Cardiac muscle cell (in vitro differentiated cells and primary cell): ENCODE measurements around the gene APP. TPM values are rescaled to one million over a fixed set of nuclear protein-coding genes. Genes with fewer than 3 reads are reported as not detected.

ENCODE experiments used
- DNase-seq, 2 donors: peaks; one replicate each; pipeline versions ENCODE4 v3.0.0 to v3.0.0-alpha.2; 2010 to 2017; ENCODE audit warnings: low read depth in 1 of 2, low spot score in 1 of 2
- H3K27ac ChIP-seq: fragments of 200-600 bp; sonication (generic); 2 replicates; pipeline ENCODE4 v1.5.1; 2016
- H3K27me3 ChIP-seq: fragments of 200-600 bp; sonication (generic); 2 replicates; pipeline ENCODE4 v1.6.0; 2016; ENCODE audit warnings: control low read depth
- H3K36me3 ChIP-seq: fragments of 200-600 bp; sonication (generic); 2 replicates; pipeline ENCODE4 v1.5.1; 2016; ENCODE audit warnings: control low read depth
- H3K4me1 ChIP-seq: fragments of 200-600 bp; sonication (generic); 2 replicates; pipeline ENCODE4 v1.8.1; 2017; ENCODE audit warnings: low read depth, mild to moderate bottlenecking, mixed run types
- H3K4me3 ChIP-seq: fragments of 200-600 bp; sonication (generic); 2 replicates; pipeline ENCODE4 v1.5.1; 2016; ENCODE audit warnings: mild to moderate bottlenecking
- H3K9me3 ChIP-seq: fragments of 200-600 bp; sonication (generic); 2 replicates; pipeline ENCODE4 v1.5.1; 2017; ENCODE audit warnings: low read depth, mild to moderate bottlenecking, control low read depth
- polyA plus RNA-seq: library from polyadenylated mRNA; unstranded; fragments of >200 nt; fragmentation: Nextera tagmentation; extraction: Ambion mirVana; gene quantifications from 2 replicates; pipeline ENCODE4 v1.2.1, GENCODE V29; 2016
- total RNA-seq: library from RNA; depleted of rRNA; stranded (reverse); fragments of >200 nt; gene quantifications from 2 replicates; pipeline ENCODE4 v1.2.3, GENCODE V29; 2016
- TF ChIP-seq, protein P1 (sequence below): IDR thresholded peaks from 2 replicates; pipeline ENCODE4 v1.5.1; 2012; ENCODE audit warnings: low read depth, mild to moderate bottlenecking, low read length

Gene APP
- total and polyA plus RNA-seq, 2 experiments from 2014 or later: 31.8 to 359 TPM

GRCh38 chr21:26047279-26047967, 123.1 kb downstream of the APP start:
- peak overlapping the region; percentile 21 for H3K27ac ChIP-seq
- no peak overlapping the region for H3K4me3 ChIP-seq
- H3K36me3 ChIP-seq: peaks cover 20% of the 10 kb centered on the region
- TF ChIP-seq, protein P1, sequence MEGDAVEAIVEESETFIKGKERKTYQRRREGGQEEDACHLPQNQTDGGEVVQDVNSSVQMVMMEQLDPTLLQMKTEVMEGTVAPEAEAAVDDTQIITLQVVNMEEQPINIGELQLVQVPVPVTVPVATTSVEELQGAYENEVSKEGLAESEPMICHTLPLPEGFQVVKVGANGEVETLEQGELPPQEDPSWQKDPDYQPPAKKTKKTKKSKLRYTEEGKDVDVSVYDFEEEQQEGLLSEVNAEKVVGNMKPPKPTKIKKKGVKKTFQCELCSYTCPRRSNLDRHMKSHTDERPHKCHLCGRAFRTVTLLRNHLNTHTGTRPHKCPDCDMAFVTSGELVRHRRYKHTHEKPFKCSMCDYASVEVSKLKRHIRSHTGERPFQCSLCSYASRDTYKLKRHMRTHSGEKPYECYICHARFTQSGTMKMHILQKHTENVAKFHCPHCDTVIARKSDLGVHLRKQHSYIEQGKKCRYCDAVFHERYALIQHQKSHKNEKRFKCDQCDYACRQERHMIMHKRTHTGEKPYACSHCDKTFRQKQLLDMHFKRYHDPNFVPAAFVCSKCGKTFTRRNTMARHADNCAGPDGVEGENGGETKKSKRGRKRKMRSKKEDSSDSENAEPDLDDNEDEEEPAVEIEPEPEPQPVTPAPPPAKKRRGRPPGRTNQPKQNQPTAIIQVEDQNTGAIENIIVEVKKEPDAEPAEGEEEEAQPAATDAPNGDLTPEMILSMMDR: no peak
- DNase-seq: no peak
- H3K4me1 ChIP-seq: no peaks in the 10 kb centered on the region
- no peaks in the 10 kb centered on the region for H3K27me3 ChIP-seq
- H3K9me3 ChIP-seq: no peaks in the 10 kb centered on the region

DNA sequence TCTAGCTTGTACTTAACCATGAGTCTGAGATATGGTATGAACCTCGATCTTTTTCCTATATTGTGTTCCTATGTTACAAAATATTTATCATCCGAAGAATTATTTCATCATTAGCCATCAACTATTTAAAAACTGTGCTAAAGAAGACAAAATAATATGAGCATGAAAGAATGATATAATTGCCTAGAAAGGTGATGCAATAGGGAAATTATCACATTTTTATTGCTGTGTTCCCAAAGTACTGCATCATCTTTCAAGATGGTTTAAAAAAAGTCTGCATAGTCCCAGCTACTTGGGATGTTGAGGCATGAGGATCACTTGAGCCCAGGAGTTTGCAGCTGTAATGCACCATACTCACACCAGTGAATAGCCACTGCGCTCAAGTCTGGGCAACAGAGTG, 126.7 kb downstream of the APP start:
- TF ChIP-seq, protein P1: no peak
- Histone ChIP-seq H3K9me3 (no peaks in the 10 kb centered on the region), H3K36me3 (peaks cover 9% of the 10 kb centered on the region), H3K4me3 (no peak overlapping the region), H3K4me1 (no peaks in the 10 kb centered on the region), H3K27me3 (no peaks in the 10 kb centered on the region), H3K27ac (no peak overlapping the region)
- DNase-seq: no peak

- Histone ChIP-seq H3K9me3 (no peaks in the 10 kb centered on the region), H3K36me3 (peaks cover 4% of the 10 kb centered on the region), H3K4me1 (no peaks in the 10 kb centered on the region), H3K27me3 (no peaks in the 10 kb centered on the region), H3K4me3 (no peak overlapping the region), H3K27ac (no peak overlapping the region)
- TF ChIP-seq, protein P1: no peak
- no peak for DNase-seq
Observed at GRCh38 chr21:26042181-26042876, 128.2 kb downstream of the APP start.

GRCh38 chr21:26041431-26042180, 129.0 kb downstream of the APP start:
- TF ChIP-seq, protein P1: no peak
- H3K27ac ChIP-seq: no peak overlapping the region
- no peak for DNase-seq
- H3K9me3 ChIP-seq: no peaks in the 10 kb centered on the region
- no peaks in the 10 kb centered on the region for H3K4me1 ChIP-seq
- no peaks in the 10 kb centered on the region for H3K36me3 ChIP-seq
- no peaks in the 10 kb centered on the region for H3K27me3 ChIP-seq
- H3K4me3 ChIP-seq: no peak overlapping the region

GRCh38 chr21:26036916-26037315, 133.7 kb downstream of the APP start:
- H3K27me3 ChIP-seq: no peaks in the 10 kb centered on the region

More at GRCh38 chr21:26036916-26037315, 133.7 kb downstream of the APP start:
- no peaks in the 10 kb centered on the region for H3K36me3 ChIP-seq
- no peaks in the 10 kb centered on the region for H3K4me1 ChIP-seq
- TF ChIP-seq, protein P1: no peak
- no peak overlapping the region for H3K4me3 ChIP-seq
- H3K9me3 ChIP-seq: no peaks in the 10 kb centered on the region
- H3K27ac ChIP-seq: no peak overlapping the region
- DNase-seq: no peak
